Activated CD4-positive, alpha-beta T cell treated with anti-CD3 and anti-CD28 coated beads for 36 hours (primary cell): Measurements from ENCODE around the gene GAB1. TPM values are rescaled to one million over a fixed set of nuclear protein-coding genes. Genes with fewer than 3 reads are reported as not detected.
"Not testable (repeated sequence)": the region's sequence is repeated elsewhere in the genome, so short reads cannot be mapped to it uniquely, and the experiment has no call there.

Source experiments
- ATAC-seq: fragments of 200-7000 bp; cut with Tn5 transposase; one replicate; pipeline ENCODE4 v1.10.0; 2021; ENCODE audit warnings: mild to moderate bottlenecking, moderate library complexity
- CTCF ChIA-PET: fragments of 350-600 bp; sonication (Branson Sonifier 250); formaldehyde crosslinking; loops from one replicate; lab custom pipeline; 2021; ENCODE audit warnings: antibody characterized with exemption; lab: Charles Lee
- POLR2A ChIA-PET: fragments of 350-600 bp; sonication (Branson Sonifier 250); formaldehyde crosslinking; loops from one replicate; lab custom pipeline; 2021; ENCODE audit warnings: antibody characterized with exemption, inconsistent platforms; lab: Charles Lee
- DNase-seq: peaks from one replicate; pipeline ENCODE4 v3.0.0-alpha.2; 2020
- H3K27ac Mint-ChIP-seq: one replicate; pipeline ENCODE4 v1.8.0; 2021; ENCODE audit warnings: mixed read lengths
- H3K27me3 Mint-ChIP-seq: one replicate; pipeline ENCODE4 v1.8.0; 2021; ENCODE audit warnings: mixed read lengths
- H3K36me3 Mint-ChIP-seq: one replicate; pipeline ENCODE4 v1.8.0; 2021; ENCODE audit warnings: low read depth, mixed read lengths
- H3K4me1 Mint-ChIP-seq: one replicate; pipeline ENCODE4 v1.8.0; 2021; ENCODE audit warnings: mixed read lengths
- H3K4me3 Mint-ChIP-seq: one replicate; pipeline ENCODE4 v1.8.0; 2021; ENCODE audit warnings: mild to moderate bottlenecking, moderate library complexity, mixed read lengths
- H3K9me3 Mint-ChIP-seq: one replicate; pipeline ENCODE4 v1.8.0; 2021; ENCODE audit warnings: low read depth, mixed read lengths
- intact Hi-C, 2 experiments: fragments of 100-400 bp; cut with DNase I in 1 of 2; cut with micrococcal nuclease in 1 of 2; formaldehyde crosslinking; loops; one replicate each; pipeline versions ENCODE4 v1.14.2 to v1.15.1; 2022 to 2024; cut with DNase I, micrococcal nuclease
- total RNA-seq, 2 experiments: library from RNA; stranded (reverse); gene quantifications; one replicate each; pipeline ENCODE4 v1.2.3, GENCODE V29; 2021

Gene GAB1
- total RNA-seq, 2 experiments from 2014 or later, result 0.35 to 0.48 TPM

DNA sequence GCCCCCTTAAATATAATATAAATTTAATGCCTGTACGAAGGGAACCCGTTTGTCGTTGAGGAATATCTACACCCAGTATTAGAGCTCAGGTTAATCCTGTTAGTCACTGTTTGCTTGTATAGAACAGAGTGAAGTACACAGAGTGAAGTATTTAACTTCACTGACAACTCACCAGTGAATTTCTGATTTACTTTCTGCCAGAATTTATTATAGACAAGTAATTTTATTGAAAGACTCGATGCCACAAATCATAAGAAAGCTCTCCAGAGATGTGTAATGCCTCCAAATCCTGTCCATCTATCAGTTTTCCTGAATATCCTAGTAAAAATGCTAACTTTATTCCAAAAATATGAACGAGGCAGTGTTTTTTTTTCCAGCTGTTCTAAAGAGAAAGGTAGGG is 1.6 kb downstream of the GAB1 start:
- H3K4me1 Mint-ChIP-seq, result peaks cover 8% of the 10 kb centered on the region
- H3K27me3 Mint-ChIP-seq, result peaks cover 37% of the 10 kb centered on the region
- POLR2A ChIA-PET, result no interaction called here
- no peak for ATAC-seq
- intact Hi-C loops, result loop anchor here in 1 of 2 experiments (5.0 kb wide), 1 partner anchor 151 kb away; no protein-coding TSS in a partner anchor
- H3K4me3 Mint-ChIP-seq, result no peak overlapping the region
- H3K9me3 Mint-ChIP-seq, result no peaks in the 10 kb centered on the region
- CTCF ChIA-PET, result no interaction called here
- no peak for DNase-seq
- H3K36me3 Mint-ChIP-seq, result no peaks in the 10 kb centered on the region
- H3K27ac Mint-ChIP-seq, result no peak overlapping the region

DNA sequence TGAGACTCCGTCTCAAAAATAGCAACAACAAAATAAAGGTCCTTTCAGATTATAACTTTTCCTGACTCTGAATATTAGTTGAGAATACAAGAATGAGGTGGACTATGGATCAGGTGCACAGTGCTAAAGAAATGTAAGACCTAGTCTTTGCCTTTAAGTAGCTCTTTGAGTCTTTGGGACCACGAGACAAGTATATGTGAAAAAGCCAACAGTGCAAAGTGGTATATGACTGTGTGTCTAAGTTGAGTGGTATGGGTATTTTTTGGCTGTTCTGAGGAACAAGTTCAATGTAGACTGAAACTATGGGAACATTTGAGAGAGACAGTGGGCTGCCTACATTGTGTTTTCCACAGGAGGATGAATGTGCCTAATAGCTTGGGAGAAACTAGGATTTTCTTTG is 2.8 kb downstream of the GAB1 start:
- Mint-ChIP-seq H3K4me1 (peaks cover 8% of the 10 kb centered on the region), H3K27ac (no peak overlapping the region), H3K27me3 (peaks cover 37% of the 10 kb centered on the region), H3K4me3 (no peak overlapping the region), H3K36me3 (no peaks in the 10 kb centered on the region), H3K9me3 (no peaks in the 10 kb centered on the region)
- DNase-seq (no peak), ATAC-seq (no peak)
- ChIA-PET CTCF (no interaction called here), POLR2A (no interaction called here)
- intact Hi-C loops, result loop anchor here in 1 of 2 experiments (5.0 kb wide), 1 partner anchor 152 kb away; no protein-coding TSS in a partner anchor

DNA sequence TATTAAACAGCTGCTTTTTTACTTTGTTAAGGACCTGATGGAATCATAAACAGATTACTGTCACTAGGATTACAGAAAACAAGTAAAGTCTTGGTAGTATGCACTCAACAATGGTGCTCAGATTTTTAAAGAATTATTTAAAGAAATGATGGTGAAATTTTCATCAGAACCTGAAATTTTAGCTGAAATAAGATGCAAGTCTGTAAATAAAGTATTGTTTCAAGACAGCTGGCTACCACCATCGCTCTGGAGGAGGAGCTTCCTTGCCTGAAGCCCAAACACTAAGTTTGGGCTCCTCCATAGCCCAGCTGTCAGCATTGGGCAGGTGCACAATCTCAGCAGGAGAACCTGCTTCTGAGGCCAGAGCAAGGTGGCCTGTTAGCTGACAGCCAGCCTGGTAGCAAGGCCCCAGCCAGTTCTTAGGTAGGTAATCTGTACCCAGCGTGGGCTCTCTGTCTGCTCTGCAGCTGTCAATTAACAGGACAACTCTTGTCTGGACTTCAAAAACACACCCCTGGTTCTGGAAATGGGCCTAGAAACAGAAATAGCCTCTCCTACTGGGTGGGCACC is 4.6 kb downstream of the GAB1 start:
- no peak overlapping the region for H3K4me3 Mint-ChIP-seq
- no peak overlapping the region for H3K27ac Mint-ChIP-seq
- DNase-seq (no peak), ATAC-seq (no peak)
- no peaks in the 10 kb centered on the region for H3K36me3 Mint-ChIP-seq
- CTCF ChIA-PET, result no interaction called here
- peaks cover 31% of the 10 kb centered on the region for H3K27me3 Mint-ChIP-seq
- H3K4me1 Mint-ChIP-seq, result peaks cover 4% of the 10 kb centered on the region
- intact Hi-C loops, result no loop called here
- POLR2A ChIA-PET, result no interaction called here
- H3K9me3 Mint-ChIP-seq, result no peaks in the 10 kb centered on the region

DNA sequence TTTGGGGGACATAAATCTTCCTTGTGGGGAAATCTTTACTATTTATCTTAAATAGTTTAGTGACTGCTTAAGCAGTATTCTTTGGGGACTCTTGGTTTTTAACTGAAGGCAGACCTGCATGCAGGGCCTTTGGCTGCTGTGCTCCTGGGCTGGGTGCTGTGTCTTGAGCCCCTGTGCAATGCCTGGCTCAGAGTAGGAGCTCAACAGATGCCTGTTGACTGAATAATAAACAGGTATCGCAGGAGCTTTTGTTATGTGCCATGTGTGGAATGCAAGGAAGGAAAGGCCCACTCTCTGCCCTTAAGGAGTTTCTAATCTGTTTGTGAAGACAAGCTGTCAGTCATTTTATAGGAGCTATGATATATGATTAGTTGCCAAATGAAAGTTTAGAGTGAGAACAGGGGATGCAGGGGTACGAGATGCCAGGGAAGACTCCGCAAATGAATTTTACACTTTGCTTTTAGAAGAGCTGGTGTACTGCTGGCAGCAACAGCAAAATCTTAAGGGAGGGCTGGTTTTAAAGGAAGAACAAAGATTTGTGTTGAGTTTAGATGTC is 6.7 kb downstream of the GAB1 start:
- peaks cover 22% of the 10 kb centered on the region for H3K27me3 Mint-ChIP-seq
- intact Hi-C loops, result no loop called here
- H3K36me3 Mint-ChIP-seq, result no peaks in the 10 kb centered on the region
- no peak for DNase-seq
- no peaks in the 10 kb centered on the region for H3K9me3 Mint-ChIP-seq
- H3K4me3 Mint-ChIP-seq, result no peak overlapping the region
- no peak overlapping the region for H3K27ac Mint-ChIP-seq
- POLR2A ChIA-PET, result no interaction called here
- H3K4me1 Mint-ChIP-seq, result no peaks in the 10 kb centered on the region
- CTCF ChIA-PET, result no interaction called here
- ATAC-seq, result no peak

DNA sequence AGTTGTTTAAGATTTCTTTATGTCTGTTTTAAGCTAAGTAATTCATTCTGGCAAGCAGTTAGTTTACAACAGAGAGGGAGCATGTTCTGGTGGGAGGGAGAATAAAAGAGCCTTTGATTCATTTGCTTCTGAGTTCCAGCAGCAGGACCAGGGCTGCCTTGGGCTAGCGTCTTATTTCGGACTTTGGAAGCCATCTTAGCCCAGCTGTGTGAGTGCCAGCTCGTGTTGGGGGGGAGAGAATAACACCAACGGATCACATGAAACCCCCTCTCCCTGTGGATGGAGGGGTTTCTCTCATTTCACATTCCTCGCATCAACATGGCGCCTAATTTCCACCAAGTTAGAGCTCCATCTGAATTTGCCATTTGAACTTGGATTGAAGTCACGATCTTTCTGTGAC is 7.4 kb downstream of the GAB1 start:
- H3K4me3 Mint-ChIP-seq, result no peak overlapping the region
- ChIA-PET POLR2A (no interaction called here), CTCF (no interaction called here)
- DNase-seq (no peak), ATAC-seq (no peak)
- H3K4me1 Mint-ChIP-seq, result no peaks in the 10 kb centered on the region
- no peaks in the 10 kb centered on the region for H3K9me3 Mint-ChIP-seq
- H3K36me3 Mint-ChIP-seq, result no peaks in the 10 kb centered on the region
- H3K27ac Mint-ChIP-seq, result no peak overlapping the region
- intact Hi-C loops, result no loop called here
- H3K27me3 Mint-ChIP-seq, result peaks cover 17% of the 10 kb centered on the region

DNA sequence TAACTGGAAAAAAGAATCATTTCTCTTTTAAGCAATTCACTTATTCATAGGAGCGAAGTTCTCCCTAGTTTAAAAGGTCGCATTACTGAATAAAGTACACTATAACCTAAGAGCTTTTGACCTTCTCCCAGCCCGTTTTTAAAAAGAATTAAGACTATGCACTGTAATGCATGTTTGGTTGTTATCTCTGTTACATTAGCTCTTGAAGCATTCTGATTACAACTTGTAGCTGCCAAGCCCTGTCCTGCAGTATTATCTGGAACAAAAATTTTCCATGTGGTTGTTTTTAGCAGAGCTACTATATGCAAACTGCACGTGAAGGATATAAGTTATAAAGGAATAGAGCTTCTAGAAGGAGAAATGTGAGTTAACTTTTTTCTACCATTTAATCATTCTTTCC is 8.1 kb downstream of the GAB1 start:
- Mint-ChIP-seq H3K4me1 (no peaks in the 10 kb centered on the region), H3K4me3 (no peak overlapping the region), H3K27ac (no peak overlapping the region), H3K27me3 (peaks cover 13% of the 10 kb centered on the region), H3K9me3 (no peaks in the 10 kb centered on the region), H3K36me3 (no peaks in the 10 kb centered on the region)
- DNase-seq (no peak), ATAC-seq (no peak)
- CTCF ChIA-PET, result interaction anchor here (1.1 kb wide), 1 partner anchor 14 kb away, joined by 3 read pairs; no protein-coding TSS in a partner anchor
- POLR2A ChIA-PET, result no interaction called here
- intact Hi-C loops, result no loop called here

DNA sequence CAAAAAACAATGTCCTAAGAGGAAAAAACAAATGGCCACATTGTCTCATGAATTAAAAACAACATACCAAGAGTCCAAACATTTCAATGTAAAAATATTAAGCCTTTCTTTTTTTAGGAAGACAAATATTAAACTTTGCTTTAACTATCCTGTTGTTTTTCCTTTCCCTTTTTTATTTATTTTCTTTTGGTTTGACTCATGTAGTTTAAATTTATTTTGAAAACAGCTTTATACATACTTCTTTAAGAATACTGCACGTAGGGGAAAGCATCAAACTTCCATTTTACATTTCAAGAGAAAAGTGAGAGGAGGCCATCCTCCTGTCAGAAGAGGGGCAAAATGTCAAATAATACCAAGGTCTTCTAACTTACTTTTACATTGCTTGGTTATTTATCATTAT is 8.7 kb downstream of the GAB1 start:
- POLR2A ChIA-PET, result no interaction called here
- Mint-ChIP-seq H3K36me3 (no peaks in the 10 kb centered on the region), H3K9me3 (no peaks in the 10 kb centered on the region), H3K27me3 (peaks cover 15% of the 10 kb centered on the region), H3K27ac (no peak overlapping the region), H3K4me1 (no peaks in the 10 kb centered on the region), H3K4me3 (no peak overlapping the region)
- intact Hi-C loops, result no loop called here
- ATAC-seq, result no peak
- CTCF ChIA-PET, result interaction anchor here (1.1 kb wide), 1 partner anchor 13 kb away, joined by 3 read pairs; no protein-coding TSS in a partner anchor
- no peak for DNase-seq

DNA sequence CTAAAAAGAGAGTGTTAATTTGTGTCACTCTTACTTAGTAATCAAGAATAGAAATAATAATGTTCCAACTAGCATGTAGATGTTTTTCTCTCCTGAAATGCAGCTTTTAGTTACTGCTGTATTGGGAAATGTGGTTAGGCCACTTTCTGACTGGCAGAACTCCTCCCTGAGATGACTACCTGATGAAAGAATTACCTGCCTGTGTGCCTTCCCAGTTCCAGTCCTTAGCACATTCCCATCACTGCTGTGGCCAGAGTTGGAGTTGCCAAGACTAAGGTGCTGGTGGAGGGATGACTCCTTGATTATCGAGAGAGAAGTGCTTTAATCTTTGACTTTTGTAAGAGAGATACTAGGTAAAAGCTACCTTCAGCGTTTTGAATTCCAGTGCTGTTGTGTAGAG is 9.5 kb downstream of the GAB1 start:
- intact Hi-C loops, result no loop called here
- H3K9me3 Mint-ChIP-seq, result no peaks in the 10 kb centered on the region
- no peak for DNase-seq
- no peak overlapping the region for H3K27ac Mint-ChIP-seq
- H3K4me1 Mint-ChIP-seq, result no peaks in the 10 kb centered on the region
- ChIA-PET CTCF (no interaction called here), POLR2A (no interaction called here)
- no peaks in the 10 kb centered on the region for H3K36me3 Mint-ChIP-seq
- peaks cover 15% of the 10 kb centered on the region for H3K27me3 Mint-ChIP-seq
- no peak for ATAC-seq
- no peak overlapping the region for H3K4me3 Mint-ChIP-seq

DNA sequence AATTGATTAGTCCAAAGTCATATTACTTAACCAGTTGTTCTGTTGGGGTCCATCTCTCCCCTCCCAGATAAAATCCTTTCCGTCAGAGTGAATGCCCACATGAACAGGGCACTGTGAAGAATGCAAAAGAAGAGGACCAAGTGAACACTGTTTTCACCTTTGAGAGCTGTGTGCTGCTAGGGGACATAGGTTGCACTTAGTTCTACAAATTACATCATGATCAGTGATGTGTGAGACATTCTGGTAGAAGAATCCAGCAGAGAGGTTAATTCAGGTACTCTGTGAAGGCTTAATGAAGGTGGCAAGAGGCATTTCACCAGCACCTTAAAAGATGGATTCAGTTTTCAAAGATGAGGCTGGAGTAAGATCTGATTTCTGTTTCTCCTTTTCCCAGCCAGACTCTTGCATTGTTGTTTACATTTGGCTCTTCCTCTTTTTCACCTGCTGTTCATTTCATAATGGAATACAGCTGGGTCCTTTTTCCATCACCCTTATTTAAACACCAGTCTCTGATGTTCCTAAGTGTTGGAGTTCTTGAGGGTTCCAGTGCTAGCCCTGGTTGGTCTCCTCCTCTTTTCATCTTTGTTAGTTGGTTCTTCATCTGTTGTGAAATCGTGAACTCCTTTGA is 10.9 kb downstream of the GAB1 start:
- POLR2A ChIA-PET, result no interaction called here
- H3K4me3 Mint-ChIP-seq, result no peak overlapping the region
- peaks cover 15% of the 10 kb centered on the region for H3K27me3 Mint-ChIP-seq
- CTCF ChIA-PET, result no interaction called here
- no peak overlapping the region for H3K27ac Mint-ChIP-seq
- no peaks in the 10 kb centered on the region for H3K9me3 Mint-ChIP-seq
- ATAC-seq, result no peak
- H3K4me1 Mint-ChIP-seq, result no peaks in the 10 kb centered on the region
- intact Hi-C loops, result no loop called here
- DNase-seq, result no peak
- no peaks in the 10 kb centered on the region for H3K36me3 Mint-ChIP-seq

DNA sequence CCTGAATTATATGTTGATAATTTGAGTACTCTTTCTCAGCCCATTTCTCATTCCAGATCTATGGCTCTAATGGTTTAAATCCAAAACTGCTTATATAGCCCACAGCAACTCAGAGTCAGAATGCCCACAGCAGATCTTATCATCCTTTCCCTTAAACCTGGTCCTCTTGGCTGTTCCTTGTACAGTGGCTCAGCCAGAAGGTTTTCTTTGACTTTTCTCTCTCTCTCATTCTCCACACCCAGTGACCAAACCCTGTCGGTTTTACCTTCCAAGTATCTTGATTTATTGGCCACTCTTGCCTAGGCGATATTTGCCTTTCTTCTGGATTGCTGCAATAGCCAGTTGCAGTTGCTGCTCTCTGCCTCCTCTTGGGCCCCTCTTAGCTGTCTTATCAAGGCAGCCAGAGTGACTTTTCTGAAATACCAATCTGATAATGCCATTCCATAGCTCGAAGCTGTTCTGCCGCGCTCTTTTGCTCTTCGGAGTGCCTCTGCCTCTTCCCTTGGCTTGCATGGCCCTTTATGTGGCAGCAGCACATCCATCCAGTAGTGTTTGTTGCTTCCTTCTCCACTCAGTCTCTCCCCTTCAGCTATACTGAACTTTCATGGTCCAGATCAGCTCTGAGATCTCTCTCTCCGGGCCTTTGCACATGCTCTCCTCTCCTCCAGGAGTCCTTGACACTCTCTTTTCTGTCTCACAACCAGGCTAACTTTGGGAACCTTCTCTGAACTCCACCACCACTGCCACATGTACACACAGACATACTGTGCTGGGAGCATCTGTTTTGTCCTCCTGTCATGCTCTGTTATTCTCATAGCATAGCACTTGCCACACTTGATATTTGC is 11.8 kb downstream of the GAB1 start:
- intact Hi-C loops, result no loop called here
- no peak overlapping the region for H3K27ac Mint-ChIP-seq
- CTCF ChIA-PET, result no interaction called here
- peaks cover 12% of the 10 kb centered on the region for H3K27me3 Mint-ChIP-seq
- no peaks in the 10 kb centered on the region for H3K36me3 Mint-ChIP-seq
- no peaks in the 10 kb centered on the region for H3K9me3 Mint-ChIP-seq
- ATAC-seq, result no peak
- no peaks in the 10 kb centered on the region for H3K4me1 Mint-ChIP-seq
- DNase-seq, result no peak
- no peak overlapping the region for H3K4me3 Mint-ChIP-seq
- POLR2A ChIA-PET, result interaction anchor here (0.6 kb wide), 1 partner anchor 31 kb away, joined by 3 read pairs; no protein-coding TSS in a partner anchor

DNA sequence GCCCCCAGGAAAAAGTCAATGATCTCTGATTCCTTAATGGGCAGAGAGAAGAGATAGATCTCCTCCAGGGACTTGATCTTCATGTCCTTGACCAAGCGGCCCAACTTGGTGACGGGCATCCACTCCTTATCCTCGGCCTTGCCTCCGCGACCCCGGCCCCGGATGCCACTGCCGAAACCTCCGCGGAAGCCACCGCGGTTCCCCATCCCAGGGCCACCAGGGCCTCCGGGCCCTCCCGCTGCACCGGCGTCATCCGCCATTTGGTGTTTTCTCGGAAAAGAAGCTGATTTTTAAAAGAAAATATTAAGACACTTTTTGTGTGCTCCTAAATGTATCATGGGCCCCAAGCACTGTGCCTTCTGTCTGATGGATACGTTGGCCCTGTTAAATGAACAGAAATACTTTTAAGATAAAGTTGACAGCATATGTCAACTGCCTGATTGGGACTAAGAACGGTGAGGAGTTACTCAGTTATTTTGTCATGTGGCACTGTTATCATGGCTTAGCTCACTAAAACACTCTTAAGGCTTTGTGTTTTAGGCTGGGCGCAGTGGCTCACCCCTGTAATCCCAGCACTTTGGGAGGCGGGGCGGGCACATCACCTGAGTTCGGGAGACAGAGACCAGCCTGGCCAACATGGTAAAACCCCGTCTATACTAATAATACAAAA is 13.3 kb downstream of the GAB1 start:
- H3K4me3 Mint-ChIP-seq, POLR2A ChIA-PET, H3K4me1 Mint-ChIP-seq, DNase-seq, H3K27ac Mint-ChIP-seq, intact Hi-C loops, H3K9me3 Mint-ChIP-seq, H3K36me3 Mint-ChIP-seq, ATAC-seq: not testable (repeated sequence)
- CTCF ChIA-PET, result interaction anchor here (0.8 kb wide), 1 partner anchor 9 kb away, joined by 4 read pairs; no protein-coding TSS in a partner anchor
- H3K27me3 Mint-ChIP-seq, result peaks cover 11% of the 10 kb centered on the region
